K562 (cell line): Measurements from ENCODE around the gene NF2. TPM values are rescaled to one million over a fixed set of nuclear protein-coding genes. Genes with fewer than 3 reads are reported as not detected.

Source experiments
- ATAC-seq: fragments of 200-7000 bp; cut with Tn5 transposase; 3 replicates; pipeline ENCODE4 v1.9.1; 2020; ENCODE audit warnings: moderate library complexity
- BruUV-seq: library from RNA; stranded (reverse); fragments of 400-500 nt; replicated peaks from 2 replicates; lab custom pipeline; 2021; lab: Mats Ljungman, UMichigan
- CTCF ChIA-PET: fragments of 300-600 bp; formaldehyde crosslinking; extraction: SDS; loops from one replicate; lab custom pipeline; 2021; ENCODE audit warnings: low intra/inter-chr PET ratio; lab: Yijun Ruan, JAX
- POLR2A ChIA-PET: fragments of 300-600, 350-650 bp; sonication (Branson Sonifier 250); formaldehyde crosslinking; extraction: SDS; loops from one replicate; lab custom pipeline; 2021; ENCODE audit warnings: antibody characterized with exemption, inconsistent platforms; lab: Yijun Ruan, JAX
- DNase-seq, 4 experiments: peaks; one replicate each; pipeline versions ENCODE4 v3.0.0 to v3.0.0-alpha.2; 2011 to 2018; ENCODE audit warnings: low spot score in 3 of 4, mixed read lengths in 3 of 4; ENCODE audit errors: extremely low read depth in 1 of 4
- FAIRE-seq: peaks from 2 replicates; lab custom pipeline; 2011; peaks lifted over from hg19 to GRCh38; lab: Jason Lieb, UNC
- H2AFZ ChIP-seq: 2 replicates; pipeline ENCODE4 v1.6.0; 2011; ENCODE audit warnings: low read depth, low read length, control low read depth, inconsistent platforms
- H3K27ac ChIP-seq: fragments of 200-600 bp; 3 replicates; pipeline ENCODE4 v1.8.0; 2011; ENCODE audit warnings: low read depth, mild to moderate bottlenecking, control low read depth, inconsistent platforms, low read length, moderate library complexity, mixed read lengths; ENCODE audit errors: extremely low read depth
- H3K27me3 ChIP-seq, 2 experiments: fragments of 300-600 bp in 1 of 2; 2 replicates in 1 of 2; 3 replicates in 1 of 2; pipeline versions ENCODE4 v1.6.0 to v1.8.0; 2011; ENCODE audit warnings: inconsistent platforms in 2 of 2, low read length in 2 of 2, mild to moderate bottlenecking in 1 of 2, mixed read lengths in 1 of 2, moderate library complexity in 1 of 2; ENCODE audit not compliant: control insufficient read depth in 2 of 2, insufficient read depth in 2 of 2
- H3K36me3 ChIP-seq: fragments of 300-600 bp; 3 replicates; pipeline ENCODE4 v1.8.0; 2011; ENCODE audit warnings: mild to moderate bottlenecking, low read length, inconsistent platforms; ENCODE audit not compliant: control insufficient read depth, insufficient read depth
- H3K4me1 ChIP-seq, 2 experiments: fragments of 200-600 bp in 1 of 2; replicated peaks in 1 of 2; 2 replicates in 1 of 2; 3 replicates in 1 of 2; pipeline versions ENCODE4 v1.5.1 to v1.8.0; 2011; ENCODE audit warnings: inconsistent platforms in 2 of 2, low read length in 2 of 2, mild to moderate bottlenecking in 1 of 2, mixed read lengths in 1 of 2, moderate library complexity in 1 of 2; ENCODE audit not compliant: control insufficient read depth in 2 of 2, insufficient read depth in 2 of 2
- H3K4me2 ChIP-seq: 2 replicates; pipeline ENCODE4 v1.6.1; 2011; ENCODE audit warnings: low read length, control low read depth, inconsistent platforms, mixed read lengths; ENCODE audit not compliant: insufficient read depth
- H3K4me3 ChIP-seq: fragments of 200-600 bp; sonication (generic), shearing (Covaris generic); 2 replicates; pipeline ENCODE4 v1.5.1; 2016; ENCODE audit warnings: control low read depth, inconsistent platforms
- H3K79me2 ChIP-seq: fragments of 200-600 bp; 3 replicates; pipeline ENCODE4 v1.8.0; 2011; ENCODE audit warnings: low read length, inconsistent platforms; ENCODE audit not compliant: control insufficient read depth, insufficient read depth
- H3K9ac ChIP-seq, 2 experiments: 2 replicates each; pipeline versions ENCODE4 v1.6.0 to v1.6.1; 2011; ENCODE audit warnings: low read depth in 2 of 2, low read length in 2 of 2, control low read depth in 1 of 2, inconsistent platforms in 1 of 2, mild to moderate bottlenecking in 1 of 2, mixed read lengths in 1 of 2; ENCODE audit not compliant: insufficient read depth in 1 of 2
- H3K9me1 ChIP-seq: one replicate; pipeline ENCODE4 v1.6.0; 2011; ENCODE audit warnings: inconsistent platforms, mild to moderate bottlenecking, low read length, moderate library complexity; ENCODE audit not compliant: control insufficient read depth, insufficient read depth
- H3K9me3 ChIP-seq: replicated peaks from 2 replicates; pipeline ENCODE4 v1.5.1; 2011; ENCODE audit warnings: low read depth, low read length, inconsistent platforms; ENCODE audit not compliant: control insufficient read depth, insufficient read depth
- H4K20me1 ChIP-seq: replicated peaks from 2 replicates; pipeline ENCODE4 v1.6.1; 2011; ENCODE audit warnings: low read length, inconsistent platforms, mixed read lengths; ENCODE audit not compliant: control insufficient read depth, insufficient read depth
- CLOCK ChIP-seq: fragments of 250-450 bp; sonication (Bioruptor Pico); IDR thresholded peaks from 2 replicates; pipeline ENCODE4 v1.4.0; 2020; ENCODE audit warnings: mild to moderate bottlenecking, moderate library complexity, borderline replicate concordance
- CREB3 ChIP-seq: fragments of 450-650 bp; conservative IDR thresholded peaks from 2 replicates; pipeline ENCODE4 v1.6.1; 2016; ENCODE audit warnings: missing genetic modification characterization, low read depth, mild to moderate bottlenecking, missing compliant biosample characterization, moderate library complexity
- CSDE1 ChIP-seq, 2 experiments: fragments of 450-650 bp; IDR thresholded peaks; 2 replicates each; pipeline ENCODE4 v1.6.1; 2016; ENCODE audit warnings: mild to moderate bottlenecking in 1 of 2
- MEF2A ChIP-seq: IDR thresholded peaks from 2 replicates; pipeline ENCODE4 v1.6.1; 2011; ENCODE audit warnings: low read depth, mild to moderate bottlenecking, low read length, moderate library complexity; ENCODE audit not compliant: control insufficient read depth
- PATZ1 ChIP-seq: fragments of 250-450 bp; sonication (Bioruptor Pico); IDR thresholded peaks from 2 replicates; pipeline ENCODE4 v1.5.0; 2020; ENCODE audit warnings: mild to moderate bottlenecking, borderline replicate concordance
- ZBTB43 ChIP-seq: sonication (generic); formaldehyde crosslinking; IDR thresholded peaks from 2 replicates; pipeline ENCODE4 v1.8.0; 2023; ENCODE audit warnings: mild to moderate bottlenecking, missing genetic modification reagents
- ZNF143 ChIP-seq: sonication (generic); formaldehyde crosslinking; IDR thresholded peaks from 2 replicates; pipeline ENCODE4 v1.9.0; 2022; ENCODE audit warnings: mild to moderate bottlenecking, missing genetic modification reagents
- WGBS: fragments of 100-300 bp; shearing (Covaris generic); methylation state at CpG from one replicate; pipeline ENCODE4 v1.1.6; 2016; ENCODE audit warnings: low coverage, mixed read lengths; ENCODE audit not compliant: insufficient coverage; ENCODE audit errors: missing lambda C conversion rate; 5-methylcytosine and 5-hydroxymethylcytosine counted together
- in situ Hi-C: fragments of 300-500 bp; cut with MboI; formaldehyde crosslinking; loops from 4 replicates; pipeline ENCODE4 v1.15.0; 2018; ENCODE audit warnings: inconsistent platforms, mixed read lengths
- intact Hi-C: fragments of 100-400 bp; cut with micrococcal nuclease; formaldehyde crosslinking; loops from 2 replicates; pipeline ENCODE4 v1.14.2; 2022
- polyA plus RNA-seq, 8 experiments: library from polyadenylated mRNA; depleted of rRNA in 4 of 8; stranded (reverse) in 5 of 8; unstranded in 3 of 8; fragments of >200 nt; fragmentation: Nextera tagmentation in 2 of 8; fragmentation: Illumina TruSeq in 1 of 8; extraction: Ambion mirVana in 2 of 8; extraction: Trizol in 1 of 8; gene quantifications; 2 replicates each; pipeline versions ENCODE4 v1.2.1 to v1.2.3, GENCODE V29; 2011 to 2014; ENCODE audit warnings: inconsistent platforms in 1 of 8, missing spikeins in 1 of 8
- total RNA-seq, 7 experiments: library from RNA; depleted of rRNA in 6 of 7; stranded (reverse); fragments of >200 nt in 6 of 7; fragmentation: Illumina TruSeq in 2 of 7; extraction: Trizol in 2 of 7; gene quantifications; 2 replicates each; pipeline versions ENCODE4 v1.2.1 to v1.2.3, GENCODE V29; 2011 to 2021; ENCODE audit warnings: low replicate concordance in 1 of 7

NF2 gene
- total and polyA plus RNA-seq, 9 of the 15 experiments (the other 6 are each of a cell fraction or from before 2014, with no cell fraction given) = 2.2 to 32.5 (median 15.2) TPM

- CTCF ChIA-PET = no interaction called here
- no peak overlapping the region for H3K4me2 ChIP-seq
- no peaks in the 10 kb centered on the region for H3K27me3 ChIP-seq
- no peaks in the 10 kb centered on the region for H3K9me1 ChIP-seq
- ATAC-seq (no peak), DNase-seq (no peak), FAIRE-seq (no peak)
- H3K9ac ChIP-seq = no peak overlapping the region
- H3K79me2 ChIP-seq = no peaks in the 10 kb centered on the region
- peak; percentile 26; the same call in 1 of the 2 replicates for TF ChIP-seq MEF2A
- TF ChIP-seq CSDE1 (IDR thresholded peaks at IDR 0.05) = no peak
- H4K20me1 ChIP-seq = no peaks in the 10 kb centered on the region
- 83% methylated on average over 3 of the region's 4 CpGs for WGBS
- no peak overlapping the region for H2AFZ ChIP-seq
- peaks cover 62% of the 10 kb centered on the region; the same call in 2 of the 3 replicates for H3K36me3 ChIP-seq
- intact Hi-C loops (no loop called here), in situ Hi-C loops (no loop called here)
- POLR2A ChIA-PET = interaction anchor here (0.6 kb wide), 1 partner anchor 746 kb away, joined by 3 read pairs; no protein-coding TSS in a partner anchor
- BruUV-seq = no TSS peak
- H3K4me3 ChIP-seq = no peak overlapping the region
- H3K27ac ChIP-seq = no peak overlapping the region
- H3K4me1 ChIP-seq = no peaks in the 10 kb centered on the region; a peak in 1 of 5 replicates
- no peaks in the 10 kb centered on the region for H3K9me3 ChIP-seq
Measured at GRCh38 chr22:29658176-29658575, 54.7 kb downstream of the NF2 start.

- Histone ChIP-seq H2AFZ (no peak overlapping the region), H3K4me3 (no peak overlapping the region), H3K4me2 (no peak overlapping the region), H3K9me1 (no peaks in the 10 kb centered on the region), H3K27ac (no peak overlapping the region), H4K20me1 (no peaks in the 10 kb centered on the region), H3K9ac (no peak overlapping the region), H3K36me3 (peaks cover 75% of the 10 kb centered on the region), H3K27me3 (no peaks in the 10 kb centered on the region), H3K4me1 (no peaks in the 10 kb centered on the region; a peak in 1 of 5 replicates), H3K79me2 (no peaks in the 10 kb centered on the region), H3K9me3 (no peaks in the 10 kb centered on the region)
- ChIA-PET CTCF (no interaction called here), POLR2A (no interaction called here)
- 93% methylated on average over 11 of the region's 11 CpGs for WGBS
- no peak for DNase-seq
- no TSS peak for BruUV-seq
- no peak for FAIRE-seq
- in situ Hi-C loops = no loop called here
- intact Hi-C loops = no loop called here
- no peak for ATAC-seq
- no peak for TF ChIP-seq CLOCK (CRISPR knock-in tag)
- no peak for TF ChIP-seq ZBTB43 (CRISPR knock-in tag)
- TF ChIP-seq ZNF143 = no peak
- no peak for TF ChIP-seq PATZ1 (CRISPR knock-in tag)
- no peak for TF ChIP-seq CREB3 (tag)
Measured at GRCh38 chr22:29660021-29660420, 56.6 kb downstream of the NF2 start.
